Measurements from ENCODE around the gene CIDEA. TPM values are rescaled to one million over a fixed set of nuclear protein-coding genes. Genes with fewer than 3 reads are reported as not detected.

The CIDEA gene
- total and polyA plus RNA-seq, 11 donors: 0.35 to 17.1 (median 1.5) TPM; not detected in 3

- no peak overlapping the region for H3K27ac ChIP-seq
- intact Hi-C loops (cut with DNase I): loop anchor here in 5 of 10 donors (10.0 kb wide), 2 partner anchors 139 to 499 kb away; partner anchors contain the start of gene ANKRD62 (in 4 of the 5)
- H3K27me3 ChIP-seq: peaks cover 0 to 4% (median 0%) of the 10 kb centered on the region in 9 donors
- no peak overlapping the region for H3K4me3 ChIP-seq
- WGBS, 4 donors: 54 to 64% (median 61%) methylated on average over 5 of the region's 5 CpGs
- no peaks in the 10 kb centered on the region for H3K9me3 ChIP-seq
- ATAC-seq (no peak), DNase-seq (no peak)
- TF ChIP-seq POLR2A (IDR thresholded peaks at IDR 0.05): no peak
- TF ChIP-seq, protein P1, sequence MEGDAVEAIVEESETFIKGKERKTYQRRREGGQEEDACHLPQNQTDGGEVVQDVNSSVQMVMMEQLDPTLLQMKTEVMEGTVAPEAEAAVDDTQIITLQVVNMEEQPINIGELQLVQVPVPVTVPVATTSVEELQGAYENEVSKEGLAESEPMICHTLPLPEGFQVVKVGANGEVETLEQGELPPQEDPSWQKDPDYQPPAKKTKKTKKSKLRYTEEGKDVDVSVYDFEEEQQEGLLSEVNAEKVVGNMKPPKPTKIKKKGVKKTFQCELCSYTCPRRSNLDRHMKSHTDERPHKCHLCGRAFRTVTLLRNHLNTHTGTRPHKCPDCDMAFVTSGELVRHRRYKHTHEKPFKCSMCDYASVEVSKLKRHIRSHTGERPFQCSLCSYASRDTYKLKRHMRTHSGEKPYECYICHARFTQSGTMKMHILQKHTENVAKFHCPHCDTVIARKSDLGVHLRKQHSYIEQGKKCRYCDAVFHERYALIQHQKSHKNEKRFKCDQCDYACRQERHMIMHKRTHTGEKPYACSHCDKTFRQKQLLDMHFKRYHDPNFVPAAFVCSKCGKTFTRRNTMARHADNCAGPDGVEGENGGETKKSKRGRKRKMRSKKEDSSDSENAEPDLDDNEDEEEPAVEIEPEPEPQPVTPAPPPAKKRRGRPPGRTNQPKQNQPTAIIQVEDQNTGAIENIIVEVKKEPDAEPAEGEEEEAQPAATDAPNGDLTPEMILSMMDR (IDR thresholded peaks at IDR 0.05): no peak
- peaks cover 0 to 6% (median 0%) of the 10 kb centered on the region in 12 donors for H3K4me1 ChIP-seq
- H3K36me3 ChIP-seq: no peaks in the 10 kb centered on the region
Observed at GRCh38 chr18:12233378-12233777, 20.8 kb upstream of the CIDEA start.

DNA sequence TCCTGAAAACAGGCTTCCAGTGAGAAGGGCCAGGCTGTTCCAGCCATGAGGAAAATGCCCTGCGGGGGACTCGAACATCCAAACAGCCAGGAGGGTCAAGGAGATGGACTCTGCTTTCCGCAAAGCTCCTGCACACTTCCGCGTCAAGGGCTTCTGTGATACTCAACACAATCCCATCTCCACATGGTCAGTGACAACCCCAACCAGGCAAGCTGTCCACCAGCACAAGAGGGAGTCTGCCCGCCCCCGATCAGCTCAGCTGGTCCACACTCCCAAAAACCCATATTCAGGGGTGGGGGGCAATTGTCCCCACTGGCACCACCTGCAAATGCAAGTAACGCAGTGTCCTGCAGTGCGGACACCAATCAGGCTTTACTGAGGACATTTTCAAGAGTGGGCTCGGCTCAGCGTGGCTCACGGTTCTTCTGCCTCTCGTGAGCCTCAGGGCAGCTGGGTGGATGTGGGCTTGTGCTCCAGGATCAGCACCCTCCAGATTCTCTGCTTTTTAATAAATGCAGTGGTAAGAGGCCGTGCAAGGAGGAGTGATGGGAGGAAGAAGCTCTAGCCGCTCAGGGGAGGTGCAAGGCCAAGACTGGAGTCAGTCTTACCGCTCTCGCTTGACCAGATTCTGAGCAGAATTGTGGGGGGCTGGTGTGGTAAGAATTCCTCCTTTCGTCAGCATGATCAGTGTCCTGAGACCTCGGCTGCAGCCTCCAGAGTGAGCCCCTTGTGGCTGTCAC, 19.5 kb upstream of the CIDEA start:
- H3K27me3 ChIP-seq: peaks cover 0 to 4% (median 0%) of the 10 kb centered on the region in 9 donors
- H3K36me3 ChIP-seq: no peaks in the 10 kb centered on the region
- TF ChIP-seq, protein P1 (IDR thresholded peaks at IDR 0.05): no peak
- TF ChIP-seq POLR2A (IDR thresholded peaks at IDR 0.05): no peak
- DNase-seq (no peak), ATAC-seq (no peak)
- intact Hi-C loops (cut with DNase I): loop anchor here in 9 of 10 donors (5.0 to 10.0 kb wide), 5 partner anchors 140 to 500 kb away; partner anchors contain the start of gene ANKRD62 (in 8 of the 9)
- no peak overlapping the region for H3K4me3 ChIP-seq
- peaks cover 0 to 6% (median 0%) of the 10 kb centered on the region in 12 donors for H3K4me1 ChIP-seq
- H3K27ac ChIP-seq: no peak overlapping the region
- WGBS, 4 donors: 89 to 96% (median 94%) methylated on average over 17 to 19 of the region's 19 CpGs
- H3K9me3 ChIP-seq: no peaks in the 10 kb centered on the region

- 94 to 97% (median 96%) methylated on average over 16 of the region's 16 CpGs for WGBS, 4 donors
Observed at GRCh38 chr18:12236141-12236540, 18.0 kb upstream of the CIDEA start.

More at GRCh38 chr18:12236141-12236540, 18.0 kb upstream of the CIDEA start:
- no peak for TF ChIP-seq POLR2A (IDR thresholded peaks at IDR 0.05)
- TF ChIP-seq, protein P1 (IDR thresholded peaks at IDR 0.05): no peak
- no peak overlapping the region for H3K4me3 ChIP-seq
- intact Hi-C loops (cut with DNase I): loop anchor here (2.0 to 10.0 kb wide), 6 partner anchors 141 to 501 kb away; partner anchors contain the start of gene ANKRD62 (in 10 of the 10)
- peaks cover 0 to 6% (median 0%) of the 10 kb centered on the region in 12 donors for H3K4me1 ChIP-seq
- no peak for ATAC-seq
- no peak for DNase-seq
- H3K27ac ChIP-seq: no peak overlapping the region
- peaks cover 0 to 4% (median 0%) of the 10 kb centered on the region in 9 donors for H3K27me3 ChIP-seq
- H3K36me3 ChIP-seq: no peaks in the 10 kb centered on the region
- H3K9me3 ChIP-seq: no peaks in the 10 kb centered on the region

Measured in heart left ventricle (tissue), 16 donors.